A549 (cell line): Measurements from ENCODE around the gene FNDC1. TPM values are rescaled to one million over a fixed set of nuclear protein-coding genes. Genes with fewer than 3 reads are reported as not detected.
"Not testable (repeated sequence)": the region's sequence is repeated elsewhere in the genome, so short reads cannot be mapped to it uniquely, and the experiment has no call there.

Experiments
- ATAC-seq, 2 experiments: fragments of 200-7000 bp in 1 of 2; fragments of >200 bp in 1 of 2; cut with Nextera tagmentation in 1 of 2; cut with Tn5 transposase in 1 of 2; 3 replicates each; pipeline versions ENCODE4 v1.8.0 to v1.9.1; 2018 to 2020; ENCODE audit warnings: mild to moderate bottlenecking in 1 of 2, moderate library complexity in 1 of 2
- CTCF ChIA-PET: fragments of 300-600 bp; sonication (Branson Sonifier 250); formaldehyde crosslinking; extraction: SDS; loops from one replicate; lab custom pipeline; 2021; ENCODE audit warnings: antibody characterized with exemption, inconsistent platforms; lab: Yijun Ruan, JAX
- POLR2A ChIA-PET: fragments of 350-600 bp; formaldehyde crosslinking; extraction: SDS; loops from one replicate; lab custom pipeline; 2021; ENCODE audit warnings: antibody characterized with exemption, inconsistent platforms; lab: Yijun Ruan, JAX
- DNase-seq, 2 experiments: peaks; one replicate each; pipeline versions ENCODE4 v3.0.0 to v3.0.0-alpha.2; 2011 to 2016; ENCODE audit warnings: low read depth in 1 of 2, low spot score in 1 of 2
- FAIRE-seq: peaks from 2 replicates; lab custom pipeline; 2011; peaks lifted over from hg19 to GRCh38; lab: Jason Lieb, UNC
- H3K27ac ChIP-seq, 2 experiments: fragments of >200 bp; sonication (Bioruptor Twin); formaldehyde crosslinking; 3 replicates each; pipeline ENCODE4 v1.5.1; 2016 to 2017
- H3K4me1 ChIP-seq: fragments of >200 bp; sonication (Bioruptor Twin); formaldehyde crosslinking; 3 replicates; pipeline ENCODE4 v1.6.1; 2016
- H3K4me2 ChIP-seq: fragments of >200 bp; sonication (Bioruptor Twin); formaldehyde crosslinking; 3 replicates; pipeline ENCODE4 v1.6.1; 2016
- H3K4me3 ChIP-seq: fragments of >200 bp; sonication (Bioruptor Twin); formaldehyde crosslinking; 3 replicates; pipeline ENCODE4 v1.5.1; 2016
- H3K9me3 ChIP-seq: fragments of >200 bp; sonication (Bioruptor Twin); formaldehyde crosslinking; 3 replicates; pipeline ENCODE4 v1.6.1; 2016
- BCL3 ChIP-seq: fragments of >200 bp; sonication (Bioruptor Twin); formaldehyde crosslinking; IDR thresholded peaks from 3 replicates; pipeline ENCODE4 v1.6.1; 2016
- CEBPB ChIP-seq, 2 experiments: fragments of >200 bp in 1 of 2; sonication (Bioruptor Twin) in 1 of 2; formaldehyde crosslinking in 1 of 2; IDR thresholded peaks; 2 replicates each; pipeline ENCODE4 v1.6.1; 2012 to 2016
- CTCF ChIP-seq: fragments of >200 bp; sonication (Bioruptor Twin); formaldehyde crosslinking; IDR thresholded peaks from 3 replicates; pipeline ENCODE4 v1.5.1; 2016
- EP300 ChIP-seq, 2 experiments: fragments of >200 bp; sonication (Bioruptor Twin); formaldehyde crosslinking; IDR thresholded peaks; 2 replicates in 1 of 2; 3 replicates in 1 of 2; pipeline ENCODE4 v1.6.1; 2016 to 2017
- GATA3 ChIP-seq: IDR thresholded peaks from 2 replicates; pipeline ENCODE4 v1.6.1; 2012; ENCODE audit warnings: borderline replicate concordance
- HDAC2 ChIP-seq: fragments of 200-600 bp; sonication (generic); IDR thresholded peaks from 2 replicates; pipeline ENCODE4 v1.6.1; 2016
- HOXB13 ChIP-seq: fragments of 250-450 bp; sonication (Bioruptor Pico); IDR thresholded peaks from 2 replicates; pipeline ENCODE4 v1.5.0; 2020; ENCODE audit warnings: low read depth, mild to moderate bottlenecking, moderate library complexity
- JUN ChIP-seq, 2 experiments: fragments of >200 bp; sonication (Bioruptor Twin); formaldehyde crosslinking; IDR thresholded peaks; 2 replicates in 1 of 2; 3 replicates in 1 of 2; pipeline ENCODE4 v1.6.1; 2016 to 2017
- JUNB ChIP-seq: fragments of >200 bp; sonication (Bioruptor Twin); formaldehyde crosslinking; IDR thresholded peaks from 2 replicates; pipeline ENCODE4 v1.6.1; 2016
- KDM1A ChIP-seq: fragments of 200-600 bp; sonication (generic); IDR thresholded peaks from 2 replicates; pipeline ENCODE4 v1.6.1; 2016; ENCODE audit warnings: low read depth, mild to moderate bottlenecking
- MAZ ChIP-seq: fragments of 150-350 bp; IDR thresholded peaks from 2 replicates; pipeline ENCODE4 v1.6.1; 2014; ENCODE audit warnings: antibody characterized with exemption, low read depth, low read length, borderline replicate concordance
- NFE2L2 ChIP-seq: fragments of 150-350 bp; conservative IDR thresholded peaks from 2 replicates; pipeline ENCODE4 v1.6.1; 2014; ENCODE audit warnings: low read length
- PHF8 ChIP-seq: fragments of 200-600 bp; sonication (generic); IDR thresholded peaks from 2 replicates; pipeline ENCODE4 v1.6.1; 2016; ENCODE audit warnings: low read depth, mild to moderate bottlenecking, antibody characterized with exemption, moderate library complexity, borderline replicate concordance
- REST ChIP-seq: fragments of 200-600 bp; sonication (generic); IDR thresholded peaks from 2 replicates; pipeline ENCODE4 v1.6.1; 2016; ENCODE audit warnings: antibody characterized with exemption, mild to moderate bottlenecking, moderate library complexity
- RFX5 ChIP-seq: fragments of 450-650 bp; IDR thresholded peaks from 2 replicates; pipeline ENCODE4 v1.7.1; 2014; ENCODE audit warnings: antibody characterized with exemption, mild to moderate bottlenecking, moderate library complexity
- SMC3 ChIP-seq: fragments of >200 bp; sonication (Bioruptor Twin); formaldehyde crosslinking; IDR thresholded peaks from 3 replicates; pipeline ENCODE4 v1.6.1; 2018; ENCODE audit warnings: inconsistent platforms
- USF2 ChIP-seq: fragments of 450-650 bp; IDR thresholded peaks from 2 replicates; pipeline ENCODE4 v1.6.1; 2014; ENCODE audit warnings: antibody characterized with exemption
- WGBS: methylation state at CpG from one replicate; pipeline ENCODE4 v1.1.6; 2017; ENCODE audit errors: missing lambda C conversion rate; 5-methylcytosine and 5-hydroxymethylcytosine counted together
- polyA plus RNA-seq, 4 experiments: library from polyadenylated mRNA; depleted of rRNA in 3 of 4; stranded (reverse); fragments of >200 nt; fragmentation: RNase III in 1 of 4; extraction: RNeasy Plus Mini Kit Qiagen cat#74134 plus additional on column Dnase treatment in 1 of 4; gene quantifications; 2 replicates in 3 of 4; 3 replicates in 1 of 4; pipeline ENCODE4 v1.2.3, GENCODE V29; 2011 to 2017
- TF ChIP-seq, protein P1 (sequence below): IDR thresholded peaks from 2 replicates; pipeline ENCODE4 v1.6.1; 2012

FNDC1 gene
- polyA plus RNA-seq, 2 of the 4 experiments (the other 2 are of a cell fraction): 0.01 TPM; not detected in 1

GRCh38 chr6:159282421-159282820, 113.2 kb downstream of the FNDC1 start (continued):
- no peak for TF ChIP-seq REST
- TF ChIP-seq, all 56 proteins: peak for 0

DNA sequence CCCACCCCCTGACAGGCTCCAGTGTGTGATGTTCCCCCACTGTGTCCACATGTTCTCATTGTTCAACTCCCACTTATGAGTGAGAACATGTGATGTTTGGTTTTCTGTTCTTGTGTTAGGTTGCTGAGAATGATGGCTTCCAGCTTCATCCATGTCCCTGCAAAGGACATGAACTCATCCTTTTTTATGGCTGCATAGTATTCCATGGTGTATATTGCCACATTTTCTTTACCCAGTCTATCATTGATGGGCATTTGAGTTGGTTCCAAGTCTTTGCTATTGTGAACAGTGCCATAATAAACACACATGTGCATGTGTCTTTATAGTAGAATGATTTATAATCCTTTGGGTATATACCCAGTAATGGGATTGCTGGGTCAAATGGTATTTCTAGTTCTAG, 115.5 kb downstream of the FNDC1 start:
- ATAC-seq, H3K4me3 ChIP-seq, H3K27ac ChIP-seq, H3K9me3 ChIP-seq, FAIRE-seq, DNase-seq, H3K4me2 ChIP-seq, POLR2A ChIA-PET, H3K4me1 ChIP-seq: not testable (repeated sequence)
- CTCF ChIA-PET: interaction anchor here (0.6 kb wide), 1 partner anchor 125 kb away, joined by 3 read pairs; no protein-coding TSS in a partner anchor

DNA sequence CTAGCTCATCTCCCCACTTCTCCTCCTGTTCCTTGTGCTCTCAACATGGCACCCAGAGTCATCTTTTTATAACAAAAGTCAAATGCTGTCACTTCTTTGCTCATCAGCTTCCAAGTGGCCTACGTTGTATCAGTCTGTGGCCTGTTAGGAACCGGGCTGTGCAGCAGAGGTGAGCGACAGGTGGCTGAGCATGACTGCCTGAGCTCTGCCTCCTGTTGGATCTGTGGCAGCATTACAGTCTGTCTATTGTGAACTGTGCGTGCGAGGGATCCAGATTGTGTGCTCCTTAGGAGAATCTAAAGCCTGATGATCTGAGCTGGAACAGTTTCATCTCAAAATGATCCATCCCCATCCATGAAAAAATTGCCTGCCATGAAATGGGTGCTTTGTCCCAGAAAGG, 129.6 kb downstream of the FNDC1 start:
- DNase-seq (no peak), FAIRE-seq (no peak), ATAC-seq (no peak)
- Histone ChIP-seq H3K4me2 (no peak overlapping the region), H3K4me1 (no peaks in the 10 kb centered on the region), H3K4me3 (no peak overlapping the region), H3K27ac (no peak overlapping the region), H3K9me3 (no peaks in the 10 kb centered on the region)
- TF ChIP-seq MAZ (no peak), EP300 (IDR thresholded peaks at IDR 0.05) (no peak), USF2 (no peak), KDM1A (no peak), CEBPB (IDR thresholded peaks at IDR 0.05) (no peak), NFE2L2 (no peak), PHF8 (no peak), GATA3 (no peak), RFX5 (no peak), BCL3 (no peak), HDAC2 (no peak), JUN (IDR thresholded peaks at IDR 0.05) (no peak), CTCF (no peak), SMC3 (no peak), HOXB13 (no peak), JUNB (no peak)
- TF ChIP-seq, protein P1, sequence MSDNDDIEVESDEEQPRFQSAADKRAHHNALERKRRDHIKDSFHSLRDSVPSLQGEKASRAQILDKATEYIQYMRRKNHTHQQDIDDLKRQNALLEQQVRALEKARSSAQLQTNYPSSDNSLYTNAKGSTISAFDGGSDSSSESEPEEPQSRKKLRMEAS: no peak
- ChIA-PET CTCF (no interaction called here), POLR2A (no interaction called here)
- no CpG with 5 or more reads among the region's 5 CpGs for WGBS
